Keratinocyte (primary cell): Measurements from ENCODE around the gene CNNM2.

Experiments
- EZH2 ChIP-seq: IDR thresholded peaks from one replicate; pipeline ENCODE4 v1.6.1; 2012; ENCODE audit warnings: inconsistent platforms, mild to moderate bottlenecking, low read length, moderate library complexity
- TF ChIP-seq, protein P1 (sequence below), 3 experiments: IDR thresholded peaks in 1 of 3; conservative IDR thresholded peaks in 1 of 3; optimal IDR thresholded peaks in 1 of 3; 2 replicates in 2 of 3; 3 replicates in 1 of 3; pipeline versions ENCODE3 to v1.5.1; 2011; ENCODE audit warnings: low read length in 3 of 3, mild to moderate bottlenecking in 3 of 3, moderate library complexity in 2 of 3, control low read depth in 1 of 3, inconsistent platforms in 1 of 3; ENCODE audit not compliant: insufficient read depth in 2 of 3; ENCODE audit errors: extremely low read depth in 1 of 3

DNA sequence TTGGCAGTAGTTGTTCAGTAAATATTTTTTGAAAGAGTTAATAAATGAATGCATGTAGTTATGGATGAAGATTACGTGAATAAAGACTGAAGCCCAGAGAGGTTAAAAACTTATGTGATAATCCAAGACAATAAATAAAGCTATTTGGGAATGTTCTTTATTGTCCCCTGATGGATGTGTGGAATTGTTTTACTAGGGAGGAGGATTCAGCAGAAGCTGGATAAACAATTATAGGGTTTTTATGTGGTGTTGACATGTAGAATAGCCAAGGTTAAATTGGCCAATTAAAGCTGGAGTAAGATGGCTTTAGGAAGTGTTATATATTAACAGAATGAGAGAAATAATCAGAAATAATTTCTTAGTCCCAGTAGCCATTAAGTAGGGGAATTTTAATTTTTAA, 66.0 kb downstream of the CNNM2 start:
- no peak for TF ChIP-seq EZH2
- TF ChIP-seq, protein P1, sequence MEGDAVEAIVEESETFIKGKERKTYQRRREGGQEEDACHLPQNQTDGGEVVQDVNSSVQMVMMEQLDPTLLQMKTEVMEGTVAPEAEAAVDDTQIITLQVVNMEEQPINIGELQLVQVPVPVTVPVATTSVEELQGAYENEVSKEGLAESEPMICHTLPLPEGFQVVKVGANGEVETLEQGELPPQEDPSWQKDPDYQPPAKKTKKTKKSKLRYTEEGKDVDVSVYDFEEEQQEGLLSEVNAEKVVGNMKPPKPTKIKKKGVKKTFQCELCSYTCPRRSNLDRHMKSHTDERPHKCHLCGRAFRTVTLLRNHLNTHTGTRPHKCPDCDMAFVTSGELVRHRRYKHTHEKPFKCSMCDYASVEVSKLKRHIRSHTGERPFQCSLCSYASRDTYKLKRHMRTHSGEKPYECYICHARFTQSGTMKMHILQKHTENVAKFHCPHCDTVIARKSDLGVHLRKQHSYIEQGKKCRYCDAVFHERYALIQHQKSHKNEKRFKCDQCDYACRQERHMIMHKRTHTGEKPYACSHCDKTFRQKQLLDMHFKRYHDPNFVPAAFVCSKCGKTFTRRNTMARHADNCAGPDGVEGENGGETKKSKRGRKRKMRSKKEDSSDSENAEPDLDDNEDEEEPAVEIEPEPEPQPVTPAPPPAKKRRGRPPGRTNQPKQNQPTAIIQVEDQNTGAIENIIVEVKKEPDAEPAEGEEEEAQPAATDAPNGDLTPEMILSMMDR (optimal IDR thresholded peaks at IDR 0.05 in 1 of 3, IDR thresholded peaks at IDR 0.05 in 1 of 3, conservative IDR thresholded peaks at IDR 0.05 in 1 of 3; ENCODE audit: extremely low read depth in 1 of 3, insufficient read depth in 2 of 3, low read length in 3 of 3): no peak
